GM12878 (cell line): ENCODE results near the gene PCSK2.

Experiments used
- ESRRA ChIP-seq: IDR thresholded peaks from 2 replicates; pipeline ENCODE4 v1.6.1; 2012; ENCODE audit warnings: mild to moderate bottlenecking, low read length, improper control_type of control experiment
- EZH2 ChIP-seq: IDR thresholded peaks from 2 replicates; pipeline ENCODE4 v1.6.1; 2012; ENCODE audit warnings: low read depth, mild to moderate bottlenecking, control low read depth, inconsistent platforms, low read length, borderline replicate concordance; ENCODE audit not compliant: control insufficient read depth
- JUNB ChIP-seq: IDR thresholded peaks from 2 replicates; pipeline ENCODE4 v1.6.1; 2016; ENCODE audit warnings: antibody characterized with exemption, mild to moderate bottlenecking
- RAD21 ChIP-seq: IDR thresholded peaks from 2 replicates; pipeline ENCODE4 v1.6.1; 2011; ENCODE audit warnings: mild to moderate bottlenecking, low read depth, low read length, moderate library complexity; ENCODE audit not compliant: insufficient read depth
- RCOR1 ChIP-seq: conservative IDR thresholded peaks from 2 replicates; pipeline ENCODE4 v1.6.1; 2012; ENCODE audit warnings: low read depth, low read length, improper control_type of control experiment
- RELA ChIP-seq: fragments of 450-650 bp; IDR thresholded peaks from 2 replicates; pipeline ENCODE4 v1.8.0; 2014; ENCODE audit warnings: borderline replicate concordance; ENCODE audit not compliant: partially characterized antibody
- SREBF1 ChIP-seq: IDR thresholded peaks from 2 replicates; pipeline ENCODE4 v1.6.1; 2012; ENCODE audit warnings: mild to moderate bottlenecking, low read length
- TBL1XR1 ChIP-seq: IDR thresholded peaks from 2 replicates; pipeline ENCODE4 v1.6.1; 2012; ENCODE audit warnings: low read depth, low read length, improper control_type of control experiment
- TF ChIP-seq, protein P1 (sequence below): IDR thresholded peaks from 2 replicates; pipeline ENCODE4 v1.6.1; 2011; ENCODE audit warnings: borderline replicate concordance, low read depth, mild to moderate bottlenecking, moderate library complexity, low read length; ENCODE audit not compliant: insufficient read depth, poor library complexity, severe bottlenecking
- TF ChIP-seq, protein P2 (sequence below), 3 experiments: IDR thresholded peaks in 2 of 3; conservative IDR thresholded peaks in 1 of 3; 2 replicates each; pipeline ENCODE4 v1.5.1; 2011; ENCODE audit warnings: low read depth in 3 of 3, low read length in 3 of 3, mild to moderate bottlenecking in 3 of 3, control low read depth in 2 of 3, moderate library complexity in 2 of 3, inconsistent platforms in 1 of 3, mixed read lengths in 1 of 3; ENCODE audit not compliant: control insufficient read depth in 2 of 3, insufficient read depth in 1 of 3; ENCODE audit errors: extremely low read depth in 1 of 3
- TF ChIP-seq, protein P3 (sequence below): fragments of 450-650 bp; IDR thresholded peaks from 2 replicates; pipeline ENCODE4 v1.6.1; 2017; ENCODE audit warnings: mild to moderate bottlenecking, moderate library complexity

DNA sequence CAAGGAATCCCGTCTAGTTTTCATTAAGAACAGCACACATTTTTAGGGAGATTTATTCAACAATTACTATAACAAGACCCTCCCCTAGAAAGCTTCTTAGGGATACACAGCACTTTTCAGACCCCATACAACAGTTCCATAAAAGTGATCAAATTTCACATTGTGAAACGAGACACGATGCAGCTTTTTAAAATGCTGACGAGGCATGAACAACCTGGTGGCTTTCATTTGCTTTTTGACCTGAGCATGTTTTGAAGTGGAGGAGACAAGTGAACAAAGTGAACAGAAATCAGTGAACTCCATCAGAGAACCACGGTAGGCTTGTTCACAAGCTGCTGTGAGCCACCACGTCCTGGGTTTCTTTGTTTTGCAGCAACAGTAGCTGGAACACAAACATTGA is 112.2 kb downstream of the PCSK2 start:
- TF ChIP-seq EZH2 (no peak), ESRRA (no peak), RCOR1 (no peak), TBL1XR1 (no peak), RELA (no peak), JUNB (no peak), SREBF1 (no peak), RAD21 (no peak)
- TF ChIP-seq, protein P1, sequence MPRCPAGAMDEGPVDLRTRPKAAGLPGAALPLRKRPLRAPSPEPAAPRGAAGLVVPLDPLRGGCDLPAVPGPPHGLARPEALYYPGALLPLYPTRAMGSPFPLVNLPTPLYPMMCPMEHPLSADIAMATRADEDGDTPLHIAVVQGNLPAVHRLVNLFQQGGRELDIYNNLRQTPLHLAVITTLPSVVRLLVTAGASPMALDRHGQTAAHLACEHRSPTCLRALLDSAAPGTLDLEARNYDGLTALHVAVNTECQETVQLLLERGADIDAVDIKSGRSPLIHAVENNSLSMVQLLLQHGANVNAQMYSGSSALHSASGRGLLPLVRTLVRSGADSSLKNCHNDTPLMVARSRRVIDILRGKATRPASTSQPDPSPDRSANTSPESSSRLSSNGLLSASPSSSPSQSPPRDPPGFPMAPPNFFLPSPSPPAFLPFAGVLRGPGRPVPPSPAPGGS = no peak
- TF ChIP-seq, protein P2, sequence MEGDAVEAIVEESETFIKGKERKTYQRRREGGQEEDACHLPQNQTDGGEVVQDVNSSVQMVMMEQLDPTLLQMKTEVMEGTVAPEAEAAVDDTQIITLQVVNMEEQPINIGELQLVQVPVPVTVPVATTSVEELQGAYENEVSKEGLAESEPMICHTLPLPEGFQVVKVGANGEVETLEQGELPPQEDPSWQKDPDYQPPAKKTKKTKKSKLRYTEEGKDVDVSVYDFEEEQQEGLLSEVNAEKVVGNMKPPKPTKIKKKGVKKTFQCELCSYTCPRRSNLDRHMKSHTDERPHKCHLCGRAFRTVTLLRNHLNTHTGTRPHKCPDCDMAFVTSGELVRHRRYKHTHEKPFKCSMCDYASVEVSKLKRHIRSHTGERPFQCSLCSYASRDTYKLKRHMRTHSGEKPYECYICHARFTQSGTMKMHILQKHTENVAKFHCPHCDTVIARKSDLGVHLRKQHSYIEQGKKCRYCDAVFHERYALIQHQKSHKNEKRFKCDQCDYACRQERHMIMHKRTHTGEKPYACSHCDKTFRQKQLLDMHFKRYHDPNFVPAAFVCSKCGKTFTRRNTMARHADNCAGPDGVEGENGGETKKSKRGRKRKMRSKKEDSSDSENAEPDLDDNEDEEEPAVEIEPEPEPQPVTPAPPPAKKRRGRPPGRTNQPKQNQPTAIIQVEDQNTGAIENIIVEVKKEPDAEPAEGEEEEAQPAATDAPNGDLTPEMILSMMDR (IDR thresholded peaks at IDR 0.05 in 2 of 3, conservative IDR thresholded peaks at IDR 0.05 in 1 of 3; ENCODE audit: control insufficient read depth in 2 of 3, extremely low read depth in 1 of 3, insufficient read depth in 1 of 3, low read depth in 3 of 3, low read length in 3 of 3) = no peak
- TF ChIP-seq, protein P3, sequence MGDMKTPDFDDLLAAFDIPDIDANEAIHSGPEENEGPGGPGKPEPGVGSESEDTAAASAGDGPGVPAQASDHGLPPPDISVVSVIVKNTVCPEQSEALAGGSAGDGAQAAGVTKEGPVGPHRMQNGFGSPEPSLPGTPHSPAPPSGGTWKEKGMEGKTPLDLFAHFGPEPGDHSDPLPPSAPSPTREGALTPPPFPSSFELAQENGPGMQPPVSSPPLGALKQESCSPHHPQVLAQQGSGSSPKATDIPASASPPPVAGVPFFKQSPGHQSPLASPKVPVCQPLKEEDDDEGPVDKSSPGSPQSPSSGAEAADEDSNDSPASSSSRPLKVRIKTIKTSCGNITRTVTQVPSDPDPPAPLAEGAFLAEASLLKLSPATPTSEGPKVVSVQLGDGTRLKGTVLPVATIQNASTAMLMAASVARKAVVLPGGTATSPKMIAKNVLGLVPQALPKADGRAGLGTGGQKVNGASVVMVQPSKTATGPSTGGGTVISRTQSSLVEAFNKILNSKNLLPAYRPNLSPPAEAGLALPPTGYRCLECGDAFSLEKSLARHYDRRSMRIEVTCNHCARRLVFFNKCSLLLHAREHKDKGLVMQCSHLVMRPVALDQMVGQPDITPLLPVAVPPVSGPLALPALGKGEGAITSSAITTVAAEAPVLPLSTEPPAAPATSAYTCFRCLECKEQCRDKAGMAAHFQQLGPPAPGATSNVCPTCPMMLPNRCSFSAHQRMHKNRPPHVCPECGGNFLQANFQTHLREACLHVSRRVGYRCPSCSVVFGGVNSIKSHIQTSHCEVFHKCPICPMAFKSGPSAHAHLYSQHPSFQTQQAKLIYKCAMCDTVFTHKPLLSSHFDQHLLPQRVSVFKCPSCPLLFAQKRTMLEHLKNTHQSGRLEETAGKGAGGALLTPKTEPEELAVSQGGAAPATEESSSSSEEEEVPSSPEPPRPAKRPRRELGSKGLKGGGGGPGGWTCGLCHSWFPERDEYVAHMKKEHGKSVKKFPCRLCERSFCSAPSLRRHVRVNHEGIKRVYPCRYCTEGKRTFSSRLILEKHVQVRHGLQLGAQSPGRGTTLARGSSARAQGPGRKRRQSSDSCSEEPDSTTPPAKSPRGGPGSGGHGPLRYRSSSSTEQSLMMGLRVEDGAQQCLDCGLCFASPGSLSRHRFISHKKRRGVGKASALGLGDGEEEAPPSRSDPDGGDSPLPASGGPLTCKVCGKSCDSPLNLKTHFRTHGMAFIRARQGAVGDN = no peak
